GM12878 (cell line): ENCODE measurements around the gene ZNF107. TPM values are rescaled to one million over a fixed set of nuclear protein-coding genes. Genes with fewer than 3 reads are reported as not detected.

Experiments
- ATAC-seq: fragments of 200-7000 bp; cut with Tn5 transposase; 3 replicates; pipeline ENCODE4 v1.9.1; 2020; ENCODE audit warnings: mild to moderate bottlenecking, moderate library complexity
- BruUV-seq: library from RNA; stranded (reverse); fragments of 400-500 nt; replicated peaks from 2 replicates; lab custom pipeline; 2021; lab: Mats Ljungman, UMichigan
- CTCF ChIA-PET: fragments of 300-600 bp; sonication (Branson Sonifier 250); formaldehyde crosslinking; extraction: SDS; loops from one replicate; lab custom pipeline; 2021; ENCODE audit warnings: inconsistent platforms; lab: Yijun Ruan, JAX
- POLR2A ChIA-PET: fragments of 350-600 bp; formaldehyde crosslinking; extraction: SDS; loops from one replicate; lab custom pipeline; 2021; ENCODE audit warnings: inconsistent platforms; lab: Charles Lee
- RAD21 ChIA-PET: fragments of 300-600 bp; sonication (Branson Sonifier 250); formaldehyde crosslinking; loops from one replicate; lab custom pipeline; 2023; ENCODE audit warnings: antibody characterized with exemption; ENCODE audit not compliant: unreplicated experiment; lab: Charles Lee
- SMC1A ChIA-PET: fragments of 300-600 bp; sonication (Branson Sonifier 250); formaldehyde crosslinking; loops from one replicate; lab custom pipeline; 2023; ENCODE audit not compliant: unreplicated experiment, uncharacterized antibody; lab: Charles Lee
- DNase-seq: peaks from one replicate; pipeline ENCODE4 v3.0.0-alpha.2; 2011; ENCODE audit warnings: low read depth, low spot score
- FAIRE-seq: peaks from 3 replicates; lab custom pipeline; 2011; peaks lifted over from hg19 to GRCh38; lab: Jason Lieb, UNC
- H2AFZ ChIP-seq: 2 replicates; pipeline ENCODE4 v1.6.0; 2011; ENCODE audit warnings: low read depth, low read length, control low read depth; ENCODE audit not compliant: control insufficient read depth
- H3K27ac ChIP-seq: 2 replicates; pipeline ENCODE4 v1.5.1; 2011; ENCODE audit warnings: control low read depth; ENCODE audit not compliant: control insufficient read depth, insufficient read depth
- H3K27me3 ChIP-seq, 2 experiments: replicated peaks in 1 of 2; 2 replicates each; pipeline versions ENCODE4 v1.6.0 to v1.6.1; 2011; ENCODE audit warnings: low read length in 1 of 2; ENCODE audit not compliant: control insufficient read depth in 2 of 2, insufficient read depth in 2 of 2
- H3K36me3 ChIP-seq, 2 experiments: 2 replicates each; pipeline ENCODE4 v1.5.1; 2011; ENCODE audit warnings: low read length in 1 of 2; ENCODE audit not compliant: control insufficient read depth in 2 of 2, insufficient read depth in 2 of 2
- H3K4me1 ChIP-seq: 2 replicates; pipeline ENCODE4 v1.6.1; 2011; ENCODE audit warnings: mild to moderate bottlenecking, low read length, moderate library complexity, mixed read lengths; ENCODE audit not compliant: control insufficient read depth, insufficient read depth
- H3K4me2 ChIP-seq: 2 replicates; pipeline ENCODE4 v1.6.0; 2011; ENCODE audit warnings: control low read depth; ENCODE audit not compliant: control insufficient read depth, insufficient read depth
- H3K4me3 ChIP-seq: fragments of 200-600 bp; sonication (generic); 2 replicates; pipeline ENCODE4 v1.5.1; 2016
- H3K79me2 ChIP-seq: 2 replicates; pipeline ENCODE4 v1.6.0; 2011; ENCODE audit warnings: low read length; ENCODE audit not compliant: control insufficient read depth, insufficient read depth
- H3K9ac ChIP-seq: 2 replicates; pipeline ENCODE4 v1.8.0; 2011; ENCODE audit warnings: low read length, control low read depth, mixed read lengths; ENCODE audit not compliant: control insufficient read depth, insufficient read depth
- H3K9me3 ChIP-seq: replicated peaks from 3 replicates; pipeline ENCODE4 v1.5.1; 2011; ENCODE audit warnings: mild to moderate bottlenecking, low read length; ENCODE audit not compliant: control insufficient read depth, insufficient read depth
- H4K20me1 ChIP-seq: 2 replicates; pipeline ENCODE4 v1.6.0; 2011; ENCODE audit not compliant: control insufficient read depth, insufficient read depth
- EGR1 ChIP-seq, 2 experiments: IDR thresholded peaks; 1 replicate in 1 of 2; 2 replicates in 1 of 2; pipeline ENCODE4 v1.6.1; 2011 to 2012; ENCODE audit warnings: low read depth in 2 of 2, low read length in 2 of 2, borderline replicate concordance in 1 of 2, mild to moderate bottlenecking in 1 of 2, moderate library complexity in 1 of 2
- IKZF1 ChIP-seq: fragments of 450-650 bp; conservative IDR thresholded peaks from 2 replicates; pipeline ENCODE4 v1.6.1; 2017; ENCODE audit warnings: antibody characterized with exemption, mild to moderate bottlenecking
- JUNB ChIP-seq: IDR thresholded peaks from 2 replicates; pipeline ENCODE4 v1.6.1; 2016; ENCODE audit warnings: antibody characterized with exemption, mild to moderate bottlenecking
- MYB ChIP-seq: fragments of 150-350 bp; IDR thresholded peaks from 2 replicates; pipeline ENCODE4 v1.6.1; 2014; ENCODE audit warnings: mild to moderate bottlenecking, low read depth, low read length, borderline replicate concordance
- NR2C2 ChIP-seq: IDR thresholded peaks from 2 replicates; pipeline ENCODE4 v1.6.1; 2011; ENCODE audit warnings: borderline replicate concordance, low read depth; ENCODE audit not compliant: control insufficient read depth, insufficient read length
- PAX8 ChIP-seq: fragments of 450-650 bp; IDR thresholded peaks from 2 replicates; pipeline ENCODE4 v1.6.1; 2017; ENCODE audit warnings: mild to moderate bottlenecking, moderate library complexity
- RB1 ChIP-seq: fragments of 450-650 bp; formaldehyde crosslinking; IDR thresholded peaks from 2 replicates; pipeline ENCODE4 v1.6.1; 2017; ENCODE audit warnings: mild to moderate bottlenecking, borderline replicate concordance
- RELA ChIP-seq: fragments of 450-650 bp; IDR thresholded peaks from 2 replicates; pipeline ENCODE4 v1.8.0; 2014; ENCODE audit warnings: borderline replicate concordance; ENCODE audit not compliant: partially characterized antibody
- SP1 ChIP-seq: IDR thresholded peaks from one replicate; pipeline ENCODE4 v1.6.1; 2011; ENCODE audit warnings: low read depth, low read length
- WGBS: methylation state at CpG from one replicate; pipeline ENCODE4 v1.1.6; 2016; ENCODE audit warnings: low lambda C conversion rate; ENCODE audit not compliant: insufficient replicate concordance, insufficient coverage; ENCODE audit errors: missing lambda C conversion rate; 5-methylcytosine and 5-hydroxymethylcytosine counted together
- in situ Hi-C: fragments of 300-500 bp; cut with MboI; formaldehyde crosslinking; loops from 9 replicates; pipeline ENCODE4 v1.14.3; 2018; ENCODE audit warnings: mixed read lengths
- intact Hi-C: fragments of 100-400 bp; cut with micrococcal nuclease; formaldehyde crosslinking; loops from one replicate; pipeline ENCODE4 v1.14.2; 2022; ENCODE audit not compliant: unreplicated experiment
- polyA plus RNA-seq, 11 experiments: library from polyadenylated mRNA; depleted of rRNA in 4 of 11; unstranded in 6 of 11; stranded (reverse) in 5 of 11; fragments of >200 nt; fragmentation: Nextera tagmentation in 4 of 11; fragmentation: Illumina TruSeq in 1 of 11; extraction: Ambion mirVana in 4 of 11; extraction: Trizol in 1 of 11; gene quantifications; 1 replicate in 1 of 11; 2 replicates in 10 of 11; pipeline versions ENCODE4 v1.2.1 to v1.2.3, GENCODE V29; 2011 to 2016; ENCODE audit warnings: inconsistent platforms in 2 of 11, missing spikeins in 2 of 11, low read depth in 1 of 11
- total RNA-seq, 4 experiments: library from RNA; depleted of rRNA in 3 of 4; stranded (reverse); fragments of >200 nt in 3 of 4; fragmentation: Illumina TruSeq in 1 of 4; extraction: Trizol in 1 of 4; gene quantifications; 2 replicates each; pipeline versions ENCODE4 v1.2.1 to v1.2.3, GENCODE V29; 2013 to 2021
- TF ChIP-seq, protein P1 (sequence below): IDR thresholded peaks from 2 replicates; pipeline ENCODE4 v1.6.1; 2011; ENCODE audit warnings: borderline replicate concordance, low read depth, mild to moderate bottlenecking, moderate library complexity, mixed read lengths, low read length; ENCODE audit not compliant: insufficient read depth; ENCODE audit errors: extremely low read length
- TF ChIP-seq, protein P2 (sequence below): IDR thresholded peaks from 2 replicates; pipeline ENCODE4 v1.6.1; 2012; ENCODE audit warnings: mild to moderate bottlenecking, low read depth, low read length

The ZNF107 gene
- total and polyA plus RNA-seq, 10 of the 15 experiments (the other 5 are each of a cell fraction or from before 2014, with no cell fraction given): 3.2 to 23.3 (median 13.7) TPM

DNA sequence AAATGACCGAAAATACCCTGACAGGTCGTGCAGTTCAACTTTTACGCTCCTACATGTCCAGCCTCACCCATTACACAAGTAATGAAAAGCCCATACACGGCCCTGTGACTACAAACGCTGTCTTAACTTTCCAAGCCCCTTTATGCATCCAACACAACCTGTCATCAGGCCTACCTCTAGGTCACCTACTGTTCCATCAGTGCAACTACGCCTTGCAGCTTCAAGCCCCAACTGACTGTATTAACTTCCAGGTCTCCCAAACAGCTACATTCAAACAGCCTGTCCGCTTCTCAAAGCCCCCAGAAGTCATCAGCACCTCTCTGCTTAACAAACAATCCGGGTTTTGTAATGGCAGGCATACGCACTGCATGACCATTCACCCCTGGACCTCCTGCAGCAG is 19.2 kb downstream of the ZNF107 start (continued):
- TF ChIP-seq PAX8: no peak
- TF ChIP-seq JUNB: no peak
- TF ChIP-seq, protein P1, sequence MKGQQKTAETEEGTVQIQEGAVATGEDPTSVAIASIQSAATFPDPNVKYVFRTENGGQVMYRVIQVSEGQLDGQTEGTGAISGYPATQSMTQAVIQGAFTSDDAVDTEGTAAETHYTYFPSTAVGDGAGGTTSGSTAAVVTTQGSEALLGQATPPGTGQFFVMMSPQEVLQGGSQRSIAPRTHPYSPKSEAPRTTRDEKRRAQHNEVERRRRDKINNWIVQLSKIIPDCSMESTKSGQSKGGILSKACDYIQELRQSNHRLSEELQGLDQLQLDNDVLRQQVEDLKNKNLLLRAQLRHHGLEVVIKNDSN: no peak
- TF ChIP-seq EGR1 (IDR thresholded peaks at IDR 0.05; ENCODE audit: borderline replicate concordance in 1 of 2, low read depth in 2 of 2, low read length in 2 of 2): no peak
- TF ChIP-seq MYB: no peak
- TF ChIP-seq RB1: no peak
- TF ChIP-seq SP1: no peak
- no peak for TF ChIP-seq IKZF1
- TF ChIP-seq NR2C2: no peak
- no peak for TF ChIP-seq RELA
- TF ChIP-seq, all 136 proteins: peak for 0

DNA sequence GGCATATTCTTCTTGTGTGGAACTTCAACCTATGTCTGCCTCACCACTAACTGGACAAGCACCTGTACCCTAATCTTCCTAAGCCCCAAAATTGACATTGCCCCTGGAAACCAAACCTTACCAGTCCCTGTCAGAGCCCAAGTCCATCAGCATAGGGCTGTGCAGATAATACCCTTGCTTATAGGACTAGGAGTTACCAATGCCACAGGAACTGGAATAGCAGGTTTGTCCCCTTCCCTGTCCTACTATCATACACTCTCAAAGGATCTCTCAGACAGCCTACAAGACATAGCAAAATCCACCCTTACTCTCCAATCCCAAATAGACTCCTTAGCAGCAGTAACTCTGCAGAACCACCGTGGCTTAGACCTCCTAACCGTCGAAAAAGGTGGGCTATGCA is 19.8 kb downstream of the ZNF107 start:
- POLR2A ChIA-PET: no interaction called here

More for the DNA sequence above, 19.8 kb downstream of the ZNF107 start:
- Histone ChIP-seq H4K20me1 (no peaks in the 10 kb centered on the region), H3K4me2 (no peak overlapping the region), H3K79me2 (peaks cover 2% of the 10 kb centered on the region), H2AFZ (no peak overlapping the region), H3K27ac (no peak overlapping the region)
- 96% methylated on average over 3 of the region's 3 CpGs for WGBS
- DNase-seq (no peak), FAIRE-seq (no peak)
- CTCF ChIA-PET: no interaction called here
- TF ChIP-seq, protein P2, sequence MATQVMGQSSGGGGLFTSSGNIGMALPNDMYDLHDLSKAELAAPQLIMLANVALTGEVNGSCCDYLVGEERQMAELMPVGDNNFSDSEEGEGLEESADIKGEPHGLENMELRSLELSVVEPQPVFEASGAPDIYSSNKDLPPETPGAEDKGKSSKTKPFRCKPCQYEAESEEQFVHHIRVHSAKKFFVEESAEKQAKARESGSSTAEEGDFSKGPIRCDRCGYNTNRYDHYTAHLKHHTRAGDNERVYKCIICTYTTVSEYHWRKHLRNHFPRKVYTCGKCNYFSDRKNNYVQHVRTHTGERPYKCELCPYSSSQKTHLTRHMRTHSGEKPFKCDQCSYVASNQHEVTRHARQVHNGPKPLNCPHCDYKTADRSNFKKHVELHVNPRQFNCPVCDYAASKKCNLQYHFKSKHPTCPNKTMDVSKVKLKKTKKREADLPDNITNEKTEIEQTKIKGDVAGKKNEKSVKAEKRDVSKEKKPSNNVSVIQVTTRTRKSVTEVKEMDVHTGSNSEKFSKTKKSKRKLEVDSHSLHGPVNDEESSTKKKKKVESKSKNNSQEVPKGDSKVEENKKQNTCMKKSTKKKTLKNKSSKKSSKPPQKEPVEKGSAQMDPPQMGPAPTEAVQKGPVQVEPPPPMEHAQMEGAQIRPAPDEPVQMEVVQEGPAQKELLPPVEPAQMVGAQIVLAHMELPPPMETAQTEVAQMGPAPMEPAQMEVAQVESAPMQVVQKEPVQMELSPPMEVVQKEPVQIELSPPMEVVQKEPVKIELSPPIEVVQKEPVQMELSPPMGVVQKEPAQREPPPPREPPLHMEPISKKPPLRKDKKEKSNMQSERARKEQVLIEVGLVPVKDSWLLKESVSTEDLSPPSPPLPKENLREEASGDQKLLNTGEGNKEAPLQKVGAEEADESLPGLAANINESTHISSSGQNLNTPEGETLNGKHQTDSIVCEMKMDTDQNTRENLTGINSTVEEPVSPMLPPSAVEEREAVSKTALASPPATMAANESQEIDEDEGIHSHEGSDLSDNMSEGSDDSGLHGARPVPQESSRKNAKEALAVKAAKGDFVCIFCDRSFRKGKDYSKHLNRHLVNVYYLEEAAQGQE: no peak
- TF ChIP-seq, all 136 proteins: peak for 0
- Histone ChIP-seq H3K4me1 (peaks cover 11% of the 10 kb centered on the region), H3K9me3 (peaks cover 73% of the 10 kb centered on the region), H3K4me3 (no peak overlapping the region), H3K9ac (no peak overlapping the region), H3K27me3 (no peaks in the 10 kb centered on the region), H3K36me3 (peaks cover 38 to 76% of the 10 kb centered on the region in 2 experiments)
- no TSS peak for BruUV-seq
- SMC1A ChIA-PET: no interaction called here
- no peak for ATAC-seq
- RAD21 ChIA-PET: no interaction called here
- in situ Hi-C loops (loop anchor here (10.0 to 25.0 kb wide), 2 partner anchors 131 to 702 kb away; no protein-coding TSS in a partner anchor), intact Hi-C loops (no loop called here)
